ENCODE measurements around the gene TBC1D5.
A peak's percentile ranks its signal among the peaks of the same experiment; 100 is the strongest.

TBC1D5 gene

GRCh38 chr3:17589888-17590287 is 152.5 kb downstream of the TBC1D5 start:
- no peak for DNase-seq

GRCh38 chr3:17588422-17588821 is 154.0 kb downstream of the TBC1D5 start:
- Mint-ChIP-seq H3K4me1 (ENCODE audit: low read depth) (peaks cover 8% of the 10 kb centered on the region), H3K27ac (no peak overlapping the region), H3K4me3 (no peak overlapping the region), H3K36me3 (ENCODE audit: low read depth) (peaks cover 42% of the 10 kb centered on the region), H3K9me3 (peaks cover 27% of the 10 kb centered on the region), H3K27me3 (no peaks in the 10 kb centered on the region)
- no peak for DNase-seq

More at GRCh38 chr3:17589888-17590287, 152.5 kb downstream of the TBC1D5 start:
- Mint-ChIP-seq H3K27me3 (no peaks in the 10 kb centered on the region), H3K36me3 (ENCODE audit: low read depth) (peaks cover 53% of the 10 kb centered on the region), H3K4me3 (no peak overlapping the region), H3K27ac (no peak overlapping the region), H3K4me1 (ENCODE audit: low read depth) (peaks cover 8% of the 10 kb centered on the region), H3K9me3 (peaks cover 29% of the 10 kb centered on the region)

GRCh38 chr3:17585394-17586325 is 156.8 kb downstream of the TBC1D5 start:
- Mint-ChIP-seq H3K4me1 (ENCODE audit: low read depth) (peaks cover 8% of the 10 kb centered on the region), H3K36me3 (ENCODE audit: low read depth) (peaks cover 22% of the 10 kb centered on the region), H3K9me3 (peaks cover 13% of the 10 kb centered on the region), H3K27me3 (no peaks in the 10 kb centered on the region), H3K4me3 (no peak overlapping the region), H3K27ac (peak overlapping the region; percentile 9)
- DNase-seq = no peak

- peaks cover 8% of the 10 kb centered on the region for H3K36me3 Mint-ChIP-seq (ENCODE audit: low read depth)
- no peak for DNase-seq
- no peak overlapping the region for H3K27ac Mint-ChIP-seq
- H3K27me3 Mint-ChIP-seq = no peaks in the 10 kb centered on the region
- no peaks in the 10 kb centered on the region for H3K9me3 Mint-ChIP-seq
- H3K4me1 Mint-ChIP-seq (ENCODE audit: low read depth) = peaks cover 8% of the 10 kb centered on the region
- H3K4me3 Mint-ChIP-seq = no peak overlapping the region
These were observed 158.4 kb downstream of the TBC1D5 start for GRCh38 chr3:17584066-17584465.

- H3K4me1 Mint-ChIP-seq (ENCODE audit: low read depth) = peaks cover 12% of the 10 kb centered on the region
- DNase-seq = no peak
These were observed 158.9 kb downstream of the TBC1D5 start for GRCh38 chr3:17583530-17583929.

GRCh38 chr3:17581421-17582080 is 160.9 kb downstream of the TBC1D5 start:
- Mint-ChIP-seq H3K27ac (no peak overlapping the region), H3K27me3 (no peaks in the 10 kb centered on the region), H3K4me3 (no peak overlapping the region), H3K36me3 (ENCODE audit: low read depth) (peaks cover 8% of the 10 kb centered on the region), H3K9me3 (no peaks in the 10 kb centered on the region), H3K4me1 (ENCODE audit: low read depth) (peaks cover 11% of the 10 kb centered on the region)
- DNase-seq = no peak

More at GRCh38 chr3:17583530-17583929, 158.9 kb downstream of the TBC1D5 start:
- peaks cover 8% of the 10 kb centered on the region for H3K36me3 Mint-ChIP-seq (ENCODE audit: low read depth)
- H3K4me3 Mint-ChIP-seq = no peak overlapping the region
- no peak overlapping the region for H3K27ac Mint-ChIP-seq
- H3K9me3 Mint-ChIP-seq = no peaks in the 10 kb centered on the region
- no peaks in the 10 kb centered on the region for H3K27me3 Mint-ChIP-seq

- Mint-ChIP-seq H3K4me1 (ENCODE audit: low read depth) (peaks cover 10% of the 10 kb centered on the region), H3K27ac (no peak overlapping the region), H3K36me3 (ENCODE audit: low read depth) (peaks cover 8% of the 10 kb centered on the region), H3K9me3 (no peaks in the 10 kb centered on the region), H3K4me3 (no peak overlapping the region), H3K27me3 (no peaks in the 10 kb centered on the region)
- DNase-seq = peak; percentile 31
These were observed 161.5 kb downstream of the TBC1D5 start for GRCh38 chr3:17580901-17581300.

GRCh38 chr3:17579289-17580031 is 163.0 kb downstream of the TBC1D5 start:
- H3K9me3 Mint-ChIP-seq = no peaks in the 10 kb centered on the region
- DNase-seq = no peak
- peak overlapping the region; percentile 5 for H3K27ac Mint-ChIP-seq
- no peaks in the 10 kb centered on the region for H3K27me3 Mint-ChIP-seq
- peaks cover 8% of the 10 kb centered on the region for H3K4me1 Mint-ChIP-seq (ENCODE audit: low read depth)
- H3K36me3 Mint-ChIP-seq (ENCODE audit: low read depth) = peaks cover 5% of the 10 kb centered on the region
- H3K4me3 Mint-ChIP-seq = no peak overlapping the region

GRCh38 chr3:17577796-17578520 is 164.5 kb downstream of the TBC1D5 start:
- H3K9me3 Mint-ChIP-seq = no peaks in the 10 kb centered on the region
- no peak overlapping the region for H3K4me3 Mint-ChIP-seq
- no peaks in the 10 kb centered on the region for H3K27me3 Mint-ChIP-seq
- DNase-seq = no peak
- H3K4me1 Mint-ChIP-seq (ENCODE audit: low read depth) = peaks cover 13% of the 10 kb centered on the region
- no peak overlapping the region for H3K27ac Mint-ChIP-seq
- H3K36me3 Mint-ChIP-seq (ENCODE audit: low read depth) = peaks cover 3% of the 10 kb centered on the region

- no peaks in the 10 kb centered on the region for H3K27me3 Mint-ChIP-seq
- no peaks in the 10 kb centered on the region for H3K36me3 Mint-ChIP-seq (ENCODE audit: low read depth)
- no peak overlapping the region for H3K27ac Mint-ChIP-seq
- no peak overlapping the region for H3K4me3 Mint-ChIP-seq
- no peaks in the 10 kb centered on the region for H3K9me3 Mint-ChIP-seq
- H3K4me1 Mint-ChIP-seq (ENCODE audit: low read depth) = peaks cover 13% of the 10 kb centered on the region
- no peak for DNase-seq
These were observed 169.0 kb downstream of the TBC1D5 start for GRCh38 chr3:17573396-17573795.

GRCh38 chr3:17571686-17572085 is 170.7 kb downstream of the TBC1D5 start:
- no peak for DNase-seq
- H3K36me3 Mint-ChIP-seq (ENCODE audit: low read depth) = no peaks in the 10 kb centered on the region
- no peaks in the 10 kb centered on the region for H3K9me3 Mint-ChIP-seq
- no peak overlapping the region for H3K27ac Mint-ChIP-seq
- no peaks in the 10 kb centered on the region for H3K27me3 Mint-ChIP-seq
- H3K4me3 Mint-ChIP-seq = no peak overlapping the region
- H3K4me1 Mint-ChIP-seq (ENCODE audit: low read depth) = peaks cover 13% of the 10 kb centered on the region

- DNase-seq = no peak
- Mint-ChIP-seq H3K4me1 (ENCODE audit: low read depth) (peaks cover 6% of the 10 kb centered on the region), H3K36me3 (ENCODE audit: low read depth) (peaks cover 11% of the 10 kb centered on the region), H3K4me3 (no peak overlapping the region), H3K9me3 (no peaks in the 10 kb centered on the region), H3K27me3 (no peaks in the 10 kb centered on the region), H3K27ac (no peak overlapping the region)
These were observed 179.6 kb downstream of the TBC1D5 start for GRCh38 chr3:17562845-17563244.

- Mint-ChIP-seq H3K4me1 (ENCODE audit: low read depth) (peaks cover 4% of the 10 kb centered on the region), H3K4me3 (no peak overlapping the region), H3K9me3 (no peaks in the 10 kb centered on the region), H3K27ac (no peak overlapping the region), H3K27me3 (no peaks in the 10 kb centered on the region), H3K36me3 (ENCODE audit: low read depth) (peaks cover 18% of the 10 kb centered on the region)
- DNase-seq = no peak
These were observed 183.9 kb downstream of the TBC1D5 start for GRCh38 chr3:17558565-17558964.
